ENCODE measurements around the gene PHB1. TPM values are rescaled to one million over a fixed set of nuclear protein-coding genes. Genes with fewer than 3 reads are reported as not detected.
"Not testable (repeated sequence)": the region's sequence is repeated elsewhere in the genome, so short reads cannot be mapped to it uniquely, and the experiment has no call there.

PHB1 gene
- total RNA-seq, 4 donors from 2014 or later: 63.8 to 92.5 (median 86.4) TPM

DNA sequence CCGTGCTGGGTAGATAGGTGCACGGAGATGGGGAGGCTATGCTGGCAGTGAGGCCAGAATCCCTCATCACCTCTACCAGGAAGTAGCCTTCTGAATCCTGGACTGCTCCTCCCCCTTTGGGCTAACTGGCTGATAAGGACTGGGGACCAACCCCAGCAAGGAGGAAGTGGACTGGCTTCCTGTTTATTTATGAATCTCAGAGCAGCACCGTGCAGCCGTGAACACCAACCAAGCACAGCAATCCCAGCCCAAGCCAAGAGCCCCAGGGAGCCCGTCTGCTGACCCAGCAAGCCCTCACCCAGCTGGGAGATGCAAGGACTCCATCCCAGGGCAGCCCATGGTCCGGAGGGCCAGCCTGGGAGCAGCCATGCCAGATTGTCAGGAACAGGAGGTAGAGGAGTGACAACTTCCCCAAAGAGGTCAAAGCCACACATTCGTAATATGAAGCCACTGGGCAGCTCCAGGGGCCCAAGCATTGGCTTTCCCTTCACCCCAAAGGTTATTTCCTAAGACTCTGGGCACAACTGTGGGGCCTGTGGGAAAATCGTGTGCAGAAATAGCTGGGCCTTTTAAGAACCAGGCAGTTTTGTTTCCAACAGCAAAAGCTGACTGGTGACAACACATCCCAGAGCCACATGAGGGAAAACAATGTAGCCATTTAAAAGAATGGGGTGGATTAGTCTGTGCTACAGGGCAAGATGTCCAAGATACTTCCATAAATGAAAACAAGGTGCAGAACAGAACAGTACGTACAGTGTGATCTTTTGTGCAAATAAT lies 23.9 kb downstream of the PHB1 start:
- peaks cover 48% of the 10 kb centered on the region for H3K4me1 ChIP-seq
- H3K27me3 ChIP-seq: no peaks in the 10 kb centered on the region
- H3K9me3 ChIP-seq: no peaks in the 10 kb centered on the region
- DNase-seq (ENCODE audit: low spot score in 2 of 2): no peak
- no peaks in the 10 kb centered on the region for H3K36me3 ChIP-seq
- 65% methylated on average over 6 of the region's 9 CpGs for WGBS
- H3K27ac ChIP-seq: peak overlapping the region; percentile 85
- peak overlapping the region; percentile 7 for H3K4me3 ChIP-seq
- TF ChIP-seq, protein P1, sequence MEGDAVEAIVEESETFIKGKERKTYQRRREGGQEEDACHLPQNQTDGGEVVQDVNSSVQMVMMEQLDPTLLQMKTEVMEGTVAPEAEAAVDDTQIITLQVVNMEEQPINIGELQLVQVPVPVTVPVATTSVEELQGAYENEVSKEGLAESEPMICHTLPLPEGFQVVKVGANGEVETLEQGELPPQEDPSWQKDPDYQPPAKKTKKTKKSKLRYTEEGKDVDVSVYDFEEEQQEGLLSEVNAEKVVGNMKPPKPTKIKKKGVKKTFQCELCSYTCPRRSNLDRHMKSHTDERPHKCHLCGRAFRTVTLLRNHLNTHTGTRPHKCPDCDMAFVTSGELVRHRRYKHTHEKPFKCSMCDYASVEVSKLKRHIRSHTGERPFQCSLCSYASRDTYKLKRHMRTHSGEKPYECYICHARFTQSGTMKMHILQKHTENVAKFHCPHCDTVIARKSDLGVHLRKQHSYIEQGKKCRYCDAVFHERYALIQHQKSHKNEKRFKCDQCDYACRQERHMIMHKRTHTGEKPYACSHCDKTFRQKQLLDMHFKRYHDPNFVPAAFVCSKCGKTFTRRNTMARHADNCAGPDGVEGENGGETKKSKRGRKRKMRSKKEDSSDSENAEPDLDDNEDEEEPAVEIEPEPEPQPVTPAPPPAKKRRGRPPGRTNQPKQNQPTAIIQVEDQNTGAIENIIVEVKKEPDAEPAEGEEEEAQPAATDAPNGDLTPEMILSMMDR (IDR thresholded peaks at IDR 0.05): no peak
- TF ChIP-seq EP300 (IDR thresholded peaks at IDR 0.05) (no peak), POLR2A (IDR thresholded peaks at IDR 0.05) (no peak), POLR2AphosphoS5 (IDR thresholded peaks at IDR 0.05) (no peak)

- not testable (repeated sequence) for H3K4me3 ChIP-seq; H3K36me3 ChIP-seq; H3K27me3 ChIP-seq; H3K9me3 ChIP-seq; DNase-seq (ENCODE audit: low spot score in 2 of 2)
- Histone ChIP-seq H3K4me1 (peaks cover 47% of the 10 kb centered on the region), H3K27ac (peak overlapping the region; percentile 85)
- 51% methylated on average over 12 of the region's 12 CpGs for WGBS
These were observed 25.0 kb downstream of the PHB1 start for GRCh38 chr17:49389514-49390347.

DNA sequence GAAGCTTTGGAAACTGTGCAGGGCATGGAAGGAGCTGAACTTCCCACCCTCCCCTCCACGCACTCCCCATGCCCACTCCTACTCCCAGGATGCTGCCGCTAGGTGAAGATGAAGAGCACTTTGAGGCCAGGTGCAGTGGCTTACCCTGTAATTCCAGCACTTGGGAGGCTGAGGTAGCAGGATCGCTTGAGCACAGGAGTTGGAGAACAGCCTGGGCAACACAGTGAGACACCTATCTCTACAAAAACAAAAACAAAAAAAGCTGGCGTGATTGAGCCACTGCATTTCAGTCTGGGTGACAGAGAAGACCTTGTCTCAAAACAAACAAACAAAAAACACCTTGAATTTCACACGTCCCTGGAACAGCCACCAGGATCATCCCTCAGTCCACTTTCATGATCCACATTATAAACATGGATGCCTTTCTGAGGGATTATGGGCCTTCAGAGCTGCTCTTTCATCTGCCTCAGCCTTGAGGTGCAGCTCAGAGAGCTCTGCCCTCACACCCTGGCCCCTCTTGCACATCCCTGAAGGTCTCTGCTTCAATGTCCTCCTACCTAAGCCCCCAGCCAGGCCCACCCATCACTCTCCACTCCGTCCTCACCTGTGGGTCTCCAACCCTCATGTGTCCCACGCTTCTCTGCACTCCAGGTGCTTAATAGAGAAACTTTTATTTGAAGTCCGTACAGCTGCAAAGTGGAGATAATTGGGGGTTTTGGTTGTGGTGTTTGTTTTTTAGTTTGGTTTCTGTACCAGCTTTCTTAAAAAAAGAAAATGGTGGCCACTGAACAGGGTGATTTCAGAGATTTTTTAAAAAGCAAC lies 25.8 kb downstream of the PHB1 start:
- H3K9me3 ChIP-seq: no peaks in the 10 kb centered on the region
- TF ChIP-seq EP300 (IDR thresholded peaks at IDR 0.05) (no peak), POLR2A (IDR thresholded peaks at IDR 0.05) (no peak), POLR2AphosphoS5 (IDR thresholded peaks at IDR 0.05) (no peak)
- TF ChIP-seq, protein P1 (IDR thresholded peaks at IDR 0.05): no peak
- 94% methylated on average over 8 of the region's 8 CpGs for WGBS
- no peaks in the 10 kb centered on the region for H3K27me3 ChIP-seq
- H3K27ac ChIP-seq: peak overlapping the region; percentile 85
- H3K4me1 ChIP-seq: peaks cover 44% of the 10 kb centered on the region
- DNase-seq (ENCODE audit: low spot score in 2 of 2): no peak
- no peaks in the 10 kb centered on the region for H3K36me3 ChIP-seq
- H3K4me3 ChIP-seq: no peak overlapping the region

GRCh38 chr17:49388290-49388640 lies 26.4 kb downstream of the PHB1 start:
- TF ChIP-seq EP300 (IDR thresholded peaks at IDR 0.05) (no peak), POLR2A (IDR thresholded peaks at IDR 0.05) (no peak), POLR2AphosphoS5 (IDR thresholded peaks at IDR 0.05) (no peak)
- TF ChIP-seq, protein P1 (IDR thresholded peaks at IDR 0.05): no peak
- H3K27ac ChIP-seq: no peak overlapping the region
- no peaks in the 10 kb centered on the region for H3K9me3 ChIP-seq
- peaks cover 39% of the 10 kb centered on the region for H3K4me1 ChIP-seq
- WGBS: 76% methylated on average over 6 of the region's 6 CpGs
- H3K36me3 ChIP-seq: no peaks in the 10 kb centered on the region
- no peaks in the 10 kb centered on the region for H3K27me3 ChIP-seq
- no peak for DNase-seq (ENCODE audit: low spot score in 2 of 2)
- H3K4me3 ChIP-seq: no peak overlapping the region

DNA sequence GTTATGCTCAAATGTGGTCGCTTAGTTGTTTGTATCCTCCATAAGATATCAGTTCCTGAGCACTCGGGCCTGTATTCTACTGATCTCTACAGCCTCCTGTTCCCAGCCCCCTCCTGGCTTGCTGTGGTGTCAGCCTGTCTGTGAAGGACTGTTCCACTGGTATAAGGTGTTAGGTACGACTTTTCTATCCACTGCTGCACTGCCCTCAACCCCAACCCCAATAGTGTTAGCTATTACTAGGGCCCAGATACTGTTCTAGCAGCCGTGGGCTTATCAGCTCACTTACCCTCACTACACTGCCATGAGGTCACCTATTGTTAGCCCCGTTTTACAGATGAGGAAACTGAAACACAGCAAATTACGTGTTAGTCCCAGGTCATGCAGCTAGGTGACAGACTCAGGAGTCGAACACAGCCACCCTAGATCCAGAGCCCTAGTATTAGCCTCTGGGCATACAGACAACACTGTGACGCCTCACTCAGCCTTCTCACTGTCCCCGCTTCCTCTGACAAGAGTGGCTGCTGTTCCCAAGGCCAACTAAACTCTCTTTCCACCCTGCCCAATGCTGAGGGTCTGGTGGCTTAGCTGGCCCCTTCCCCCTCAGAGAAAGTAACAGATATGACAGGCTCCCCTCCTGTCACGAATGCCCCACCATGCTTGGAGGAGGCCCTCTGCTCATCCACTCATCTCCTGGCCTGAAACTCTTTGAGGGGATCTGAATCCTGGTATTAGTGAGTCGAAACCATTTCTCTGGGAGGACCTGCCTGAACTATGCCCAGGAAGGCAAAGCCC lies 27.0 kb downstream of the PHB1 start:
- Histone ChIP-seq H3K4me1 (peaks cover 39% of the 10 kb centered on the region), H3K27ac (no peak overlapping the region), H3K9me3 (no peaks in the 10 kb centered on the region), H3K36me3 (no peaks in the 10 kb centered on the region), H3K4me3 (no peak overlapping the region), H3K27me3 (no peaks in the 10 kb centered on the region)
- WGBS: 86% methylated on average over 11 of the region's 11 CpGs
- no peak for DNase-seq (ENCODE audit: low spot score in 2 of 2)
- TF ChIP-seq POLR2AphosphoS5 (IDR thresholded peaks at IDR 0.05) (no peak), EP300 (IDR thresholded peaks at IDR 0.05) (no peak), POLR2A (IDR thresholded peaks at IDR 0.05) (no peak)
- TF ChIP-seq, protein P1 (IDR thresholded peaks at IDR 0.05): no peak
